NCI-H748 (cell line): ENCODE results near the gene WFDC6.
"Not testable (repeated sequence)": the region's sequence is repeated elsewhere in the genome, so short reads cannot be mapped to it uniquely, and the experiment has no call there.

Experiments
- DNase-seq: peaks from one replicate; lab custom pipeline; 2025; ENCODE audit not compliant: unreplicated experiment; lab: John Stamatoyannopoulos, UW

WFDC6 gene

DNA sequence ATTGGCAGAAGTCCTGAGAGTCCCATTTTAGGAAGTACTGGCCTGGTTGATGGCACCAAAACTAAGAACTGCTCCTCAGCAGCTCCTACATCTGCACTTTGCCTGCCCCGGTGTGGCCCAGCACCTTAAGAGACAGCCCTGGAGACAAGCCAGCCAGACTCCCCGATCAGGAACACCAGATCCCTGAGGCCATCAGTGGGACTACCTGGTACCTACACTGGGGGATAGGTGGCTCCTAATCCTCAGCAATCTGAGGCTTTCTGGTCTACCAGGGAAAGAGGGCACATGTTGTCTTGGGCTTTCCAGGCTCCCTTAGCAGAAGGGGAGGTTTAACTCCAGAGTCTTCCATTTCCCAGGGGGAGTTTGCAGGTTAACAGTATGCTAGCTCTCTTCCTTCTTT is at the start of gene WFDC6:
WFDC6 (minus strand) TSS at position 101 of the 400 bp plus-strand sequence; CDS start at position 26, 75 bp downstream.
- DNase-seq = no peak

DNA sequence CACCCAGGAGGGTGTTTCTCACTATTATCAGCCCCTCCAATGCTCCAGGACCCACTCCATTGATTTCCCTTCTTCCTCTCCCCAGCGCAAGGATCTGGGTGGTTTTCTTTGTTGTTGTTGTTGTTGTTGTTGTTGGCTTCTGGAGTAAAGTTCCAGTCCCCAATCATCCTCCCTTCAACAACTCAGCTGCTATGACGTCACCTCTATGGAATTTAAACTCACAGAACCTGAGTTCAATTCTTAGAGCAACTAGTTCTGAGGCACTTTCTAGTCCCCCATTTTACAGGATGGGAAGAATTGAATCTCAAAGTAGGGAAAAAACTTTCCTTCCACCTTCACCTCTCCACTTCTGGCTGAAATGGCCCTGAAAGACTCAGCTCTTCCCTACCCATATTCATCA is 49.5 kb upstream of the WFDC6 start:
- no peak for DNase-seq

DNA sequence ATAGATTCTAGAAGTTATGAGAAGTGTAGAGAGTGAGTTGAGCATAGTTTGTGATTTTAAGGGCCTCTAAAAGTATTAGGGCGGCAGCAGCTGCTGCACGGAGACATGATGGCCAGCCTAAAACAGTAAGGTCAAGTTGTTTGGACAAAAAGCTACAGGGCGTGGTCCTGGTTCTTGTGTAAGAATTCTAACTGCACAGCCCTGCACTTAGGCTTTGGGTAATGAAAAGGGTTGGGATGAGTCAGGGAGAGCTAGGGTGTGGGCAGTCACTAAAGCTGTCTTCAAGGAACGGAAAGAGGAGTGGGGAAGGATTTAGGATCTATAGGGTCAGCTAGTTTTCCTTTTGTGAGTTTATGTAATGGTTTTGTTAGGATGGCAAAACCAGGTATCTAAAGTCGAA is 46.7 kb upstream of the WFDC6 start:
- DNase-seq = not testable (repeated sequence)

DNA sequence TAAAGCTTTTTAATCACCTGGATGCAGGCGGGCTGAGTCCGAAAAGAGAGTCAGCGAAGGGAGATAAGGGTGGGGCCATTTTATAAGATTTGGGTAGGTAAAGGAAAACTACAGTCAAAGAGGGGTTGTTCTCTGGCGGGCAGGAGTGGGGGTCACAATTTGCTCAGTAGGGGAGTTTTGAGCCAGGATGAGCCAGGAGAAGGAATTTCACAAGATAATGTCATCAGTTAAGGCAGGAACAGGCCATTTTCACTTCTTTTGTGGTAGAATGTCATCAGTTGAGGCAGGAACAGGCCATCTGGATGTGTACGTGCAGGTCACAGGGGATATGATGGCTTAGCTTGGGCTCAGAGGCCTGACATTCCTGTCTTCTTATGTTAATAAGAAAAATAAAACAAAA is 45.0 kb upstream of the WFDC6 start:
- DNase-seq = not testable (repeated sequence)

DNA sequence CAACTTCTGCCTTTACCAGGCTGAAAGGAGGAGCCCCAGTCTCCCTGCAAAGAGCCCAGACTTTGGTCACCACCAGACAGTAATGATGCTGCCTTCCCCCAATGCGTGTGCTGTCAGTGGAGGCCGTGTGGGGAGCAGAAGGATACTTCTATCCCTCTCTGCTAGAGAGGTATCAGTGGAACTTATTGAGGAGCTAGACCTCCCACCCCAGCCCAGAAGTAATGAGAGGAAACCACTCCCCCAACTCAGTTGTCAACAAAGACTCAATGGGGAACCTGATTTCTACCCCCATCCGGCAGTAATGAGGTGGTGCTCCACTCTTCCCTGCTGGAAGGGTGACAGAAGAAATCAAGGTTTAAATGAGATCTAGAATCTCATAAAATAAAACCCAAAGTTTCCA is 44.2 kb upstream of the WFDC6 start:
- no peak for DNase-seq

DNA sequence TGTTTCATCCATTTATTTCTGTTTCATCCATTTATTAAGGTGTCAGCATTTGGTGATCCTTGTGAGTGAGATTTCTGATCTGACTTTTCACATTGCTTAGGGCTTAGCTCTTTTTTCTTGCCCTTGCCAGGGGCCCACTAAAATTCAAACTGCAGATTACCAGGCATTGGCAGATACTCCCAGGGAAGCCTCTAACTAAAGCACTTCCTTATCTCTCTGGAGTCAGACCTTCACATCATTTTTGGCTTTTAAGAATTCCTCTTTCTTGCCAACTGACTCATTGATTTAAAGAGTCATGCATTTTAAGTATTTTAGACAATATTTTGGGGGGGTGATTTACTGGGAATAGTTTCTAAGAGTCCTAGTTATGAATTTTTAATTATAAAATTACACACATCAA is 42.4 kb upstream of the WFDC6 start:
- no peak for DNase-seq

DNA sequence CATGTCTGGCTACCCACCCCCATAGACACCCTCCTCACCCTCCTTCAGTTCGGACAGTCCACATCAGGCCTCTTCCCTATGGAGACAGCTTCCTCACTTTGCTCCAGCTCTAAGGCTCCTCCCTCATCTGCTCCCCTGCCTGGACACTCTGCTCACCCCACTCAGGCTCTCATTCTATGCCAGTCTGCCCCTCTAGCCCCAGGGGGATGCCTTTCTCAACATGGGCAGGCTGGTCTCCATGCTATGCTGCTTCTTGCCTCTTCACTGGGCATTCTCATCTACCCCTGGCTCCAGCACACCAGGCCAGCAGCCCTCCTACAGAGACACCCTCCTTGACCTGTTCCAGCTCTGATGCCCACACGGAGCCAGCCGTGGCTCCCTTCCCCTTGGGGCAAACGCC is 39.9 kb upstream of the WFDC6 start, which contains the start of gene WFDC8:
WFDC8 (minus strand) TSS at position 101 of the 400 bp plus-strand sequence; CDS start at position 64, 37 bp downstream.
- DNase-seq = no peak

- no peak for DNase-seq
Observed at GRCh38 chr20:45578231-45578630, 38.9 kb upstream of the WFDC6 start.

GRCh38 chr20:45576995-45577394 is 37.7 kb upstream of the WFDC6 start:
- DNase-seq = no peak

DNA sequence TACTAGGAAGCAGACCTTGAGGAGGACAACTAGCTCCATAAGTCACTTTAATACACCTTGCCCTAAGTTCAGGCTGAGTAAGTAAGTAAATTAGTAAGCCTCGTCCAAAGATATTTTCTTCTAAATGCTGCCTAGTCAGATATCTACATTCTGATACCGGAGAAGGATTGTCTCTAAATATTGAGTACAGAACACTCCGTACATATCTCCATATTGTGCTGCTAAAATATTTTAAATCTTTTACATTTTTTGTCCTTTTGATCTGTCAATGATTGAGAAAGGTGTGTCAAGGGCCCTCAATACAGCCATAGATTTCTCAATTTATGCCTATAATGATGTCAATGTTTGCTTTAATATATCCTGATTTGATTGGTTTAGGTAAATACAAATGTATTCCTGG is 36.6 kb upstream of the WFDC6 start:
- no peak for DNase-seq

- DNase-seq = not testable (repeated sequence)
Observed at GRCh38 chr20:45569650-45570049, 30.4 kb upstream of the WFDC6 start.

- DNase-seq = no peak
Observed at GRCh38 chr20:45564760-45565276, 25.5 kb upstream of the WFDC6 start.

DNA sequence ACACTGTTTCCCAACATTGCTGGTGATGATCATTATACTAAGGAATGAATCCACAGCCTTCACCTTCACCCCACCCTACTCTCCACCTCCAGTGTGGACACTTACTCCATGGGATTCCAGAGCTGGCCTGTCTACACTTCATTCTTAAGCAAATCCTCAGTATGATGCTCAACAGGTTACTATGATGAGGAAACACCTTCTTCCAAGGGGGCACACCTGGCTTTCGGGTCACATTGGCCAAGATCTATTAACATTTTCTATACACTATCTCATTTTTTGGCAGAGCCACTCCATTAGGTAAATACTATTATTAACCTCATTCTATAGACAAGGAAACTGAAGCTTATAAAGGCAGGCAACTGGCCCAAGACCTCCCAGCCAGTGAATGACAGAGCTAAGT is 15.9 kb upstream of the WFDC6 start:
- DNase-seq = no peak

GRCh38 chr20:45552456-45552855 is 13.2 kb upstream of the WFDC6 start:
- peak; percentile 17 for DNase-seq

DNA sequence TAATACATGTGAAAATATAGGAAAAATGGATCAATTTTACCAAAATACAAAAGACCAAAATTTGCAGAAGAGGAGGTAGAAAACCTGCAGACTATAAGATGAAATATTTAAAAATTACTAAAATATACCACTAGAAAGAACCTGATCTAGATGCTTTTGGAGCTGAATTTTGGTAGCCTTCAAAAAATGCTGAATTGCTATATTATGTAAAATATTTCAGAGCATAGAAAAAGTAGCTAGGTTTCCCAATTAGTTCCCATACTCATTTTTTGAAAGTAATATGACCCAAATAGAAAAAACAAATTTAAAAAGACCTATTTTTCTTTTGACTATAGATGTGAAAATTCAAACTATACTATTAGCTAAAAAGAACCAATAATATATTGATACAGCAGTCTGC is 11.5 kb upstream of the WFDC6 start:
- DNase-seq = no peak

DNA sequence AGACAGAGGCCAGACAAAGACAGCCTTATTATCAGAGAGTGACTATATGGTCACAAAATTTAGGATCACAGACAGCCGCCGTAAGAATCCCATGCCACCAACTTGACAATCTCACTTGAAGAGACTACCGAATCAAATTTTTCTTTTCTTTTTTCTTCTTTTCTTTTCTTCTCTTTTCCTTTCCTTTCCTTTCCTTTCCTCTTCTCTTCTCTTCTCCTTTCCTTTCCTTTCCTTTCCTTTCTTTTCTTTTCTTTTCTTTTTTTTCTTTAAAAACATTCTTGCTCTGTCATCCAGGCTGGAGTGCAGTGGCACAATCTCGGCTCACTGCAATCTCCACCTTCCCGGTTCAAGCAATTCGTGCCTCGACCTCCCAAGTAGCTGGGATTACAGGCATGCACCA is 9.1 kb upstream of the WFDC6 start:
- DNase-seq = no peak

DNA sequence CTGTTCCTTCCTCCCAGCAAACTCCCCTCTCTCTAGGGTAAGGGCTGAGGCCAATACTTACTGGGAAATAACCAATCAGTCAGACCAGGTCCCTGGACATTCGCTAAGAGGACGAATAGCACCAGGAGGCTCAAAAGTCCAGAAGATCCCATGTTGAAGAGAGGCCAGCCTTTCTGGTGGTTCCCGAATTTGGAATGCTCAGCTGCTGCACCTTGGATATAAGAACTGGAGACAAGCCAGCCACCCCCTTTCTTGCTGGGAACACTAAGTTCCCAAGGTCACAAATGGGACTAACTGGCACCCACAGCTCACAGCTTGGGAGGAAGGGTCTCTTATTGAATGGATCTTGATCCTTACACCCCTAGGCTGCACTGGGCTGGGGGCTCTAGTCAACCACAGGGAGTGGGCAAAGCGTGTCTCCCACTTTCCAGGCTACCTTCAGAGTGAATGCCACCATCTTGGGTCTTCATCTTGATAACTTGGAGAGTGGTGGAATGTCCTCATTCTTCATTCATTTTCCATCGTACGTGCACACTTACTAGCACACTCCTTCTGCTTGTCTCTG is 8.0 kb upstream of the WFDC6 start, which contains the start of gene EPPIN:
EPPIN (minus strand) TSS at position 196 of the 565 bp plus-strand sequence; CDS start at position 152, 44 bp downstream.
- no peak for DNase-seq

DNA sequence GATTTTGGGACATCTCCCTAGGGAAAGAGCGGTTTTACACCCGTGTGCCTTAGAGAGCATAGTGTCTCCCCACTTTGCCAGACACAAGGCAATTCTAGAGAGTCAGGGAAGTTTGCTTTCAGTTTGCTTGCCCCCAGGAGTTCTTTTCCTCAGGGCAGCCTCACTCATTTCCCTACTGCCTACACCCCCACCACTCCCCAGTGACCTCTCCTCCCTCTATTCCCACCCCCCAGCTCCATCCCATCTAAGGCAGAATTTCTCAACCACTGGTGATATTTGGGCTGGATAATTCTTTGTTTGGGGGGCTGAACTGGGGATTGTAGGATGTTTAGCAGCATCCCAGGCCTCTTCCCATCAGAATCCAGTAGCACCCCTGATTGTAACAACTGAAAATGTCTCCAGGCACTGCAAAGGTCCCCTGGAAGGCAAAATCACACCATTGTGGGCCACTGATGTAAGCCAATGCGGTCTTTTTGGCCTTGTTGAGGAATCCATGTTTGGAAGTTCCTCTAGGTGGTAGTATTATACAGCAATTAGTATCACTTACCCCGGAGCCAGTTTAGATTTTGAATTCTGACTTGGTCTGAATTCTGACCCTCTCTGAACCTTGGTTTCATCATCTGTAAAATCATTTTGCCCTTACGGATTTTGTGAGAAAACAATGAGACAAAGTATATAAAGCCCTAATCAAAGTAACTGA is 6.6 kb upstream of the WFDC6 start:
- peak; percentile 12 for DNase-seq

DNA sequence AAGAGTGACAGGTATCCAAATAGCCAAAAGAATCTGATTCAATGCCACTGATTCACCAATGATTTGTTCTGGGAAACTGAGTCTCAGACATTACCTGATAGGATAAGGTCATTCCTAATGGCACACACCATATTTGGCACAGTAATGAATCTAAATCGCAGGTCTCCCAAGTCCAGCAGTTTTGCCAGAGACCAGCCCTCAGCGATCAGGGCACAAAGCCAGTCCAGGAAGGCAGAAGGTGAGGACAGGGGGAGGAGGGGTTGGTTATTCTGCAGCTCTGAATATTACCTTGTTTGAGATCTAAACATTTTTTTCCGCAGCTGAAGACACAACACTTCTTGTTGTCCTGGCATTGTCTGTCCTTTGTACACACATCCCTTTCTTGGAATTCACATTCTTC is 6.1 kb upstream of the WFDC6 start:
- no peak for DNase-seq

DNA sequence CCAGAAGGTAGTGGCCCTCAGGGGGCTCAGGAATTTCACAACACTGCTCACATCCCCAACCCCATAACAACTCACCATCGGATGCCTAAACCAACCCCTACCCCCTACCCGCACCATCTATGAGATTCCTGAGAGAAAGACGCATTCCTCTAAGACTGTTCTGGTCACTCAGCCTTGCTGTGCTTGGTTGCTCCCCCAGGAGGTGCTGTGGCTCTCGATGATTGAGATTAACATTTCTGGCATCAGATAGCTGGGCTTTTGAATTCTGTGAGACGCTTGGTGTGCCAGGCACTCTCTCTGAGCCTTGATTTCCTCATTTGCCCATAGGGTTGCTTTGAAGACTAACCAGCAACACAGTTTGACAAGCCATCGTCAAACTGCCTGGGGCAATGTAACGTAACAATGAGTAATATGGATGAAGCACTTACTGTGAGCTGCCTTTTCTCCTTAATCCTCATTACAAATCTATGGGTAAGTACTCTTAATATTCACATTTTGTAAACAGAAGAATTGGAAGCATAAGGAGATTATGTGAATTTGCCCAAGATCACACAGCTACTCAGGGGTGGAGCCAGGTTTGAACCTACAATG is 978 bp downstream of the WFDC6 start:
- no peak for DNase-seq

- no peak for DNase-seq
Observed at GRCh38 chr20:45527294-45527693, 12.0 kb downstream of the WFDC6 start.

DNA sequence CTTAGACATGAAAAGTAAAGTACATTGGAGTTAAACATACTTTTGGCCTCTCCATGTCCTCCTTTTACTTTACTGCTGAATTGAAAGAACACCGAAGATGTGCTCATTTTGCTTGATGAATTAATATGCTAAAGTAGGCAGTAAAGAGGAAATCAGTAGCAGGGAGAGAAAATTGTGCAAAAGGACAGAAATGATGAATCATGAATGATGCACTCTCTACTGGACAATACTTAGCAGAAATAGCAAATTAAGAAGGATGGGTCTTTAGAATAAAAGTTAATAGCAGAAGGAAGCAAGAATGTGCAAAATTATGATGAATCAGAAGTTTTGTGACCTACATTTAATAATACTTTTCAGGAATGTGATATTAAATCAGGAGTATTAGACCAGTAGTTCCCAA is 15.5 kb downstream of the WFDC6 start:
- no peak for DNase-seq
